Upper lobe of right lung (tissue), 1 donor: ENCODE results near the gene MARCHF3. TPM values are rescaled to one million over a fixed set of nuclear protein-coding genes. Genes with fewer than 3 reads are reported as not detected.

Experiments used
- ATAC-seq: fragments of 200-7000 bp; cut with Tn5 transposase; one replicate; pipeline ENCODE4 v1.9.1; 2020; ENCODE audit warnings: mild to moderate bottlenecking, moderate library complexity
- DNase-seq: peaks from one replicate; pipeline ENCODE4 v3.0.0-alpha.2; 2020
- H3K27ac ChIP-seq: fragments of 200-600 bp; one replicate; pipeline ENCODE4 v1.8.0; 2022
- H3K27me3 ChIP-seq: fragments of 200-600 bp; one replicate; pipeline ENCODE4 v1.8.0; 2022; ENCODE audit warnings: mild to moderate bottlenecking
- H3K36me3 ChIP-seq: fragments of 200-600 bp; one replicate; pipeline ENCODE4 v1.8.0; 2022
- H3K4me1 ChIP-seq: fragments of 200-600 bp; one replicate; pipeline ENCODE4 v1.8.0; 2022
- H3K4me3 ChIP-seq: fragments of 200-600 bp; one replicate; pipeline ENCODE4 v1.8.0; 2022; ENCODE audit warnings: mild to moderate bottlenecking
- H3K9me3 ChIP-seq: fragments of 200-600 bp; one replicate; pipeline ENCODE4 v1.8.0; 2022
- intact Hi-C: fragments of 100-400 bp; cut with DNase I; formaldehyde crosslinking; loops from one replicate; pipeline ENCODE4 v1.11.0; 2022
- total RNA-seq: library from RNA; stranded (reverse); fragmentation: NEBNext Ultra II Directional; extraction: Animal tissue kit (Norgen Biotek cat#: 25700); gene quantifications from one replicate; pipeline ENCODE4 v1.2.1, GENCODE V29; 2021
- TF ChIP-seq, protein P1 (sequence below): fragments of 200-600 bp; IDR thresholded peaks from one replicate; pipeline ENCODE4 v1.8.0; 2022; ENCODE audit warnings: antibody characterized with exemption
- donor health status: DM: no; HTN: yes; CAD: no; lungs with severe emphysema.

Gene MARCHF3
- total RNA-seq, 1 donor from 2014 or later = 11.1 TPM

DNA sequence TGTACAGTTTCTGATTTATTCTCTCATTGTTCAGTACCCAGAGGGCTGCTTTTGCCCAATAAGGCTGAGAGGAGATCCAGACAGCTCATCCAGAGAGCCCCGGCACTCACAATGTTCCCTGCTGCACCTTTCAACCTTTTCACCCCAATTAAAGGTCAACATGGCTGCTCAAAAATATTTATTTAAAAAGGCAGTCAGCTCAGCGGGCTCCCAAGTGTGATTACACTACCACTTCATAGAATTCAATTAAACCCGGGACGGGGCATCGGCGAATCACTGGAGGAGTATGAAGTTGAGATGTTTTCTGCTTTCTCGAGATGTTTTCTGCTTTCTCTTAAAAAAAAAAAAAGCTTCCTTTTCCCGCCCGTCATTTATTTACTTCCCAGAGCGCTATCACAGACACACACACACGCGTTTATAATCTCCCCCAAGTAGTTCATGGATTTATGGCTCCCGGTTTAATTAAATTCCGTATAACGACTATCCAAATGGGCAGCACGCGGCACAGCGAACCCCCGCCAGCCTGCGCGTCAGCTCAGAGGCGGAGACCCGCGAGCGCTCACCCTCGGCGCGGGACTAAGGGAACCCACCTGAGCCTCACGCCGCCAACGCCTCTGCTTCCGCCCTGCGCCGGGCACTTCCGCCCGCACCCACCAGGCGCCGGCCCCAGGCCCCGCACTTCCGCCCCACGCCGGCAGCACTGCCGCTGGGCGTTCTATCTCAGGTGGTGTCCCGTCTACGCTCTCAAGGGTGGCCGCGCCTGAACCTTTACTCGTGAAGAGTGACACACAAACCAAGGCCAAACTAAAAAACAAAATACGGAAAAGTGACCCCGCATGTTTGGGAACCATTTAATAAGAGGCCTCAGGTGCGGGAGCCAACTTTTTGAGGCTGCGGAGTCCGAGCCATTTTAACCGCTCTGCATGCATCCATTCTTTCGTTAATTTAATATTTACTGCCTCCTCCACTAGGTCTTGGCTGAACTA lies 42.8 kb upstream of the MARCHF3 start, which contains the start of gene C5orf63:
TSS of gene C5orf63 (minus strand) at position 642 of the 986 bp plus-strand sequence. CDS start 14,507 bp downstream, outside the sequence.
- TF ChIP-seq, protein P1, sequence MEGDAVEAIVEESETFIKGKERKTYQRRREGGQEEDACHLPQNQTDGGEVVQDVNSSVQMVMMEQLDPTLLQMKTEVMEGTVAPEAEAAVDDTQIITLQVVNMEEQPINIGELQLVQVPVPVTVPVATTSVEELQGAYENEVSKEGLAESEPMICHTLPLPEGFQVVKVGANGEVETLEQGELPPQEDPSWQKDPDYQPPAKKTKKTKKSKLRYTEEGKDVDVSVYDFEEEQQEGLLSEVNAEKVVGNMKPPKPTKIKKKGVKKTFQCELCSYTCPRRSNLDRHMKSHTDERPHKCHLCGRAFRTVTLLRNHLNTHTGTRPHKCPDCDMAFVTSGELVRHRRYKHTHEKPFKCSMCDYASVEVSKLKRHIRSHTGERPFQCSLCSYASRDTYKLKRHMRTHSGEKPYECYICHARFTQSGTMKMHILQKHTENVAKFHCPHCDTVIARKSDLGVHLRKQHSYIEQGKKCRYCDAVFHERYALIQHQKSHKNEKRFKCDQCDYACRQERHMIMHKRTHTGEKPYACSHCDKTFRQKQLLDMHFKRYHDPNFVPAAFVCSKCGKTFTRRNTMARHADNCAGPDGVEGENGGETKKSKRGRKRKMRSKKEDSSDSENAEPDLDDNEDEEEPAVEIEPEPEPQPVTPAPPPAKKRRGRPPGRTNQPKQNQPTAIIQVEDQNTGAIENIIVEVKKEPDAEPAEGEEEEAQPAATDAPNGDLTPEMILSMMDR = no peak
- Histone ChIP-seq H3K4me3 (peak within 1 kb of the TSS; percentile 54), H3K4me1 (peaks cover 3% of the 10 kb centered on the region), H3K27me3 (no peaks in the 10 kb centered on the region), H3K27ac (peak within 1 kb of the TSS; percentile 49), H3K36me3 (no peaks in the 10 kb centered on the region), H3K9me3 (no peaks in the 10 kb centered on the region)
- DNase-seq = peak; percentile 90
- intact Hi-C loops = no loop called here
- ATAC-seq = peak; percentile 97

DNA sequence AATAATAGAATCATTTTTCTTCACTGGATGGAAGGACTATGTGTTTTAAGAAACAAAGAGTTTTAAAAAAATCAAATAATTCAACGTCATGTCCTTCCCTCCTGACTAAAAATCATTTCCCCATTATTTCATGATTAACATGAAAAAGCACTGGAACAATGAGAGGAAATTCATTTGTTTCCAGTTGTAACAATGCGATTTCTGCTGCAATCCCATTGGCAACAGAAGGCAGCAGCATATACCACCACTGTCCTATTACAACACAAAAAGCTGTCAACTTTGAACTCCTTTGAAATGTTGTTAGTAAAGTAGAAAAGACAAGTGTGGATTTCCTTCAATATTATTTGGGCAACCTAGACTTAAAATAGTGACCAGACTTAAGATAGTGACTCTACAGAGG lies 39.9 kb upstream of the MARCHF3 start:
- Histone ChIP-seq H3K27ac (no peak overlapping the region), H3K27me3 (no peaks in the 10 kb centered on the region), H3K4me3 (no peak overlapping the region), H3K9me3 (no peaks in the 10 kb centered on the region), H3K4me1 (peaks cover 3% of the 10 kb centered on the region), H3K36me3 (no peaks in the 10 kb centered on the region)
- DNase-seq = no peak
- intact Hi-C loops = no loop called here
- no peak for ATAC-seq
- TF ChIP-seq, protein P1 = no peak

DNA sequence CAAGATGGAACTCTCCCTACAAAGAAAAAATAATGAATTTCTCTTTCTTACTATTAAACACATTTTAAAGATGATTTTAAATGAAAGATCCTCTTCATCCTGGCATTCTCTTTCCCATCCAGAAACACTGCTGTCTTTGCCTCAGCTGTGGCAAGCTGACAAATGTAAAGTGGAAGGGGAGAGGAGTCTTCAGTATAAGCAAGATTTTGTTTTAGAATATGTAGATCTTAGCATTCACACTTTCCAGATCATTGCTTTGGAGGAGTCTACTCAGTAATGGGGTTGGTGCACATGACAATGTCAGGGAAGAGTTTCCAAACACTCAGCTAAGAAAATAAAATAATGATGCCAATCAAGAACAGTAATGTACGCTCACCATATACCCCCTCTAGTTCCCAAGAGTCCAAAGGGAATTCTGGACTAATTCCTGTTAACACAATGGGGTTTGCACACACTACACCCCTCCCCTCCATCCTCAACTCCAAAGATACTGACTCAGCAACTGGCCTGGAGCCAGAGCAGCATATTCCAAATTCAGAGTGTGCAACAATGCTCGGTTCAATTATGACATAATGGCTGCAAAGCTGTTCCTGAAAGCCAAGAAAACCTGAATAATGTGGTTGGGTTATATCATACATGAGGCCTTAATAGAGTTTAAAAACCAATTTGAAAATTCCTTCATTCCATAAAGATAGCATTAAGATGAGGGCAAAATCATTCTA lies 38.3 kb upstream of the MARCHF3 start:
- H3K27ac ChIP-seq = no peak overlapping the region
- no peaks in the 10 kb centered on the region for H3K36me3 ChIP-seq
- DNase-seq (no peak), ATAC-seq (no peak)
- H3K27me3 ChIP-seq = no peaks in the 10 kb centered on the region
- H3K4me1 ChIP-seq = peaks cover 3% of the 10 kb centered on the region
- TF ChIP-seq, protein P1 = no peak
- no peaks in the 10 kb centered on the region for H3K9me3 ChIP-seq
- intact Hi-C loops = no loop called here
- no peak overlapping the region for H3K4me3 ChIP-seq

DNA sequence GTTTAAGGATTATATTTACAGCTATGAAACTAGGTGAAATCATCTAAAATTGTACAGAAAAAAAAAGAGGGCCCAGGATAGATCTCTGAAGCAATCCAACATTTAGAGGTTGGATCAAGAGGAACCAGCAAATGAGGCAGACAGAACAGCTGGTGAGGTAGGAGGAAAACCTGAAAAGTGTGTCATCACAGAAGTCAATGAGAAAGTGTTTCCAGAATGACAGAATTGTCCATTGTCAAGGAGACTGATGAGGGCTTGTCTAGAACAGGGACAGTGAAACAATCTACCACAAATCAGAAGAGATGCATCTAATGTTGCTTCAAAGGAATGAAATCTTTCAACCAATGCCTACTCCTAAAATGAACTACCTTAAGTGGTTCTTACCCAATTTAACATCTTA lies 36.4 kb upstream of the MARCHF3 start:
- ATAC-seq = no peak
- TF ChIP-seq, protein P1 = no peak
- no peaks in the 10 kb centered on the region for H3K9me3 ChIP-seq
- H3K27me3 ChIP-seq = no peaks in the 10 kb centered on the region
- H3K27ac ChIP-seq = no peak overlapping the region
- no peak overlapping the region for H3K4me3 ChIP-seq
- H3K4me1 ChIP-seq = no peaks in the 10 kb centered on the region
- DNase-seq = no peak
- intact Hi-C loops = no loop called here
- H3K36me3 ChIP-seq = no peaks in the 10 kb centered on the region

DNA sequence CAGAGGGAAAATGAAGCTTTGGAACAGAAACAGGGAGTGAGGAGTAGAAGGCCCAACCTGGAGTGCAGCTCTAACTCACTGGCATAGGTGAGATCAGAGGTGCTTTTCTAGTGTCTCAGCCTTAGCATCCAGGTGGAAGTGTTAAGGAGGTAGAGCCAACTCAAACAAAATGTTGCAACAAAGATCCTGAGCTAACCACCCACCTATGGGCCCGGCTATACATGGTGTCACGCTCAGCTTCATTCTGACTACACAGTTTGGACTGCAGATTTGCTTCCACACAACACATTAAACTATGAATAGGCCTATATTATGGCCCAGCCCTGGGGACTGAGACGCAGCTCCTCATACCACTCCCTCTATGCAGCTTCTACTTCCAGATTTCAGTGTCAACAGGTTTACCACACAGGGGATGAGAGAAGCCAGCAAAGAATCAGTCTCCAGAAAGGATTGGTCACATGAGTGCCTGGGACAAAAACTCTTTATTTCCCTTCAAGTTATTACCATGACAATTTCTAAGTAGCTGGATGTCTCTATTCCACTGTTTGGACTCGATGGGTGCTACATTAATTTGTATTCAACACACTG lies 34.0 kb upstream of the MARCHF3 start:
- H3K36me3 ChIP-seq = no peaks in the 10 kb centered on the region
- H3K9me3 ChIP-seq = no peaks in the 10 kb centered on the region
- intact Hi-C loops = no loop called here
- TF ChIP-seq, protein P1 = no peak
- no peaks in the 10 kb centered on the region for H3K27me3 ChIP-seq
- DNase-seq (no peak), ATAC-seq (peak; percentile 74)
- no peak overlapping the region for H3K27ac ChIP-seq
- H3K4me1 ChIP-seq = no peaks in the 10 kb centered on the region
- no peak overlapping the region for H3K4me3 ChIP-seq
